ENCODE results near the gene LCE1D.

The LCE1D gene, protein sequence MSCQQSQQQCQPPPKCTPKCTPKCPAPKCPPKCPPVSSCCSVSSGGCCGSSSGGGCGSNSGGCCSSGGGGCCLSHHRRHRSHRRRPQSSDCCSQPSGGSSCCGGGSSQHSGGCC

DNA sequence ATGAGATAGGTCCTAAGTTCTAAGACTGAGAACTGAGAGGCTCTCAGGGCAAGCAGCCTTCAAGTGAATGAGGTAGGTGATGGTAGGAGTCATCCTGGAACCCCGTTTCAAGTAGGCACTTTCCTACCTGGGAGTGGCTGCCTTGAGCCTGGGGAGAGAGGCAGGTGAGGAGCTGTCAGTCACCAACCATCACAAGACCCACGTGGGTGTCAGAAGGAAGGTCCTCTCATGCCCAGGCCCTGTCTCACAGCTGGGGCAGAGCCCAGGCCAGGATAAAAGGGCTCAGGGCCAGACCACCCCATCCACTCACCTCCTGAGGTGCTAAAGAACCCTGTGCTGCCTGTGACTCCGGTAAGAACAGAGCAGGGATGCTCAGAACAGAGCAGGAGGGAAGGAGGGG lies at the start of gene LCE1D:
Gene LCE1D (plus strand): TSS at position 301 of the 400 bp plus-strand sequence. CDS start 1,074 bp downstream, outside the sequence.
- no peak for DNase-seq

DNA sequence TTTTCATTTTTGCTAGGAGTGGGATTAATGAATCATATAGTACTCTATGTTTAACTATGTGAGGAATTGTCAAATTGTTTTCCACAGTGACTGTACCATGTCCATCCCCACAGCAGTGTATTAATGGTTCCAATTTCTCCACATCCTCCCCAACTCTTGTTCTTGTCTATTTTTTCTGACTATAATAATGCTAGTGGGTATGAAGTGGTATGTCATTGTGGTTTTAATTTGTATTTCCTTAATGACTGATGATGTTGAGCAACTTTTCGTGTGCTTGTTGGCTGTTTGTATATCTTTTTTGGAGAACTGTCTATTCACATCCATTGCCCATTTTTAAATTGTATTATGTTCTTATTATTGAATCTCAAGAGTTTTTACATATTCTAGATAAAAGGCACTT lies 48.7 kb upstream of the LCE1D start:
- DNase-seq: no peak

DNA sequence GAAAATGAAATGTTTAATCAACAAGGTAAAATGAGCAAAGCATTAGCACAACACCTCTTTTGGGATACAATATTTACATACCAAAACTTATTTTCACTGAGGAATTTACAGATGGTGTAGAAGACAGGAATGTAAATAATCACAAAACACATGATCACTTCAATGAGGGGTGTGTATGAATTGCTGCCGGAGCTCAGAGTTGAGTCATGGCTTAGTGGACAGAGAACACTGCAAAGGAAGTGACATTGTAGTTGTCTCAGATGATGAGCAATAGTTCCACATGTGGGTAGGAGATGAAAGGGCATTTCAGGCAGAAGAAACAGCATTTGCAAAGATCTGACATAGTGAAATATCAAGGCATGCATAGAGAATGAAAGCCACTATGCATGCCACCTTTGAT lies 44.3 kb upstream of the LCE1D start:
- DNase-seq: no peak

DNA sequence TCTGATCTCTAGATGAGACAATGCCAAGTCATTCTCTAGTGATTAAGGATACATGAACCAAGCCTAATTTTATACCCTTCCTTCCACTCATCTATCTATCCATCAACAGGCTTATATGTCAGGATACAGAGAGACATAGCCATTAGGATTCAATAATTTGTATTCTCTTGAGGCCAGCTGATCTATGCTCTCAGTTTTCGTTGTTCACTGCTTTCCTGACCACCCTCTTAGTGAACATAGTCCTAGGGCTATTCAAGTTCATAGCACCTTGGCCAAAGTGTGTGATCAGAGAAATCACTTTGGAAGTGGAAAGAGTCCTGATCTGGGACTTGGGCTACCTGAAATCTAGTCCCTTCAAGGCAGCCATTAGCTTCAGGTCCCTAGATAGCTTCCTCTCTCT lies 42.9 kb upstream of the LCE1D start:
- no peak for DNase-seq

DNA sequence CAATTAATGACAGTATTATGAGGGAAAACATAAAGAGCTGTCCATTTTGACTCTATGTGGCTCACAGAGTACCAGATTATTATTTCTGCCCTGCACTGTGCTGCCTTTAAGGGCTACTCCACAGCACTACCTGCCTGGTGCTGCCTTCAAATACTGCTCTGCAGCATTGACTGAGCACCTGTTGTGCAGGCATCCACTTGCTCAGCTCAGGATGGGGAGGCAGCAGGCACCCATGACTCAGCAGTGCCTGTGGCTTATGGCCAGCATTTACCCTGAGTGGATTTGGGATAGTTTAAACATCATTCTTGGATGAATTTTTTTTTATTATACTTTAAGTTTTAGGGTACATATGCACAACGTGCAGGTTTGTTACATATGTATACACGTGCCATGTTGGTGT lies 39.6 kb upstream of the LCE1D start:
- DNase-seq: no peak

DNA sequence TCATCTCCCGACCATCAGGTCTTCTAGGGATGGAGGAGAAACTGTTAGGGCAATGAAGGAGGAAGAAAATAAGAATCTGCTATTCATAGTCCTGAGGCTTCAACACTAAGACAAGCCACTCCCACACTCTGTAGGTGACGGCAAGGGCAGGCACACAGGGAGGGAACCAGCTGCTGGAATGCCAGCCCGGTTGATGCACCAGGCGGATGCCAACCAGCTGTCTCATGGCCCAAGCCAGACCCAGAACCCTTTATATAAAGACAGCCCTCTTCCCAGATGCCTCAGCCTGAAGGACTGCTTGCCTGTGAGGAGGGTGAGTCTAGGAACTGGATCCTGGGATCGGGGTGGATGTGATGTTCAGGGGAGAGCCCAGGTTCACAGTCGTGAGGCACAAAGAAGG lies 38.8 kb upstream of the LCE1D start, which contains the start of gene KPRP:
Gene KPRP (plus strand): TSS at position 279 of the 400 bp plus-strand sequence. CDS start 1,564 bp downstream, outside the sequence.
- no peak for DNase-seq

DNA sequence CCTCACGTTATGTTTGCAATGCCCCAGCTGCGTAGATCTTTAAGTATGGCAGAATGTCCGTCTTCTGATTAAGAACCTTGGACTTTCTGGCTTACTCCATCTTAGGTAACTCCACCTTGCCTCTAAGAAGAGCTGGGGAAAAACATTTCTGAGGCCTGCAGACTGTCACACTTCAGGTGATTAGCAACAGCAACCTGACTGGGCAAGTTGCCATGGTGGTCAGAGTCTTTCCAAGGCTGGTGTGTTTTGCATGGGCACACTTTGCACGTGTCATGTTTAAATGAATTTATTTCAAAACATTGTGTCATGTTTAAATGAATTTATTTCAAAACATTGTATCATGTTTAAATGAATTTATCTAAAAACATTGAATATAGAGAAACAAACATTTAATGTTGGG lies 37.9 kb upstream of the LCE1D start:
- no peak for DNase-seq

DNA sequence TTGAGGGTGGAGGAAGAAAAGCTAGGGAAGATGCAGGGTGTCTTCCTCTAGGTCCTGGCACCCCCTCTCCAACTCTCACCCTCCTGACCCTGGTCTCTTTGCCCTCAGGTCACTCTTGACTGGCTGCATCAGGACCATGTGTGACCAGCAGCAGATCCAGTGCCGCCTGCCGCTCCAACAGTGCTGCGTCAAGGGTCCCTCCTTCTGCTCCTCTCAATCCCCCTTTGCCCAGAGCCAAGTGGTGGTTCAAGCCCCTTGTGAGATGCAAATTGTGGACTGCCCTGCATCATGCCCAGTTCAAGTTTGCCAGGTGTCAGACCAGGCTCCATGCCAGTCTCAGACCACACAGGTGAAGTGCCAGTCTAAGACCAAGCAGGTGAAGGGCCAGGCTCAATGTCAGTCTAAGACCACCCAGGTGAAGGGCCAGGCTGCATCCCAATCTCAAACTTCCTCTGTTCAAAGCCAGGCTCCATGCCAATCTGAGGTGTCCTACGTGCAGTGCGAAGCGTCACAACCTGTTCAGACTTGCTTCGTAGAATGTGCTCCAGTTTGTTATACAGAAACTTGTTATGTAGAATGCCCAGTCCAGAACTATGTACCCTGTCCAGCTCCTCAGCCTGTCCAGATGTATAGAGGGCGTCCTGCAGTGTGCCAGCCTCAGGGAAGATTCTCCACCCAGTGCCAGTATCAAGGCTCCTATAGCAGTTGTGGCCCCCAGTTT lies 36.9 kb upstream of the LCE1D start:
- DNase-seq: no peak

DNA sequence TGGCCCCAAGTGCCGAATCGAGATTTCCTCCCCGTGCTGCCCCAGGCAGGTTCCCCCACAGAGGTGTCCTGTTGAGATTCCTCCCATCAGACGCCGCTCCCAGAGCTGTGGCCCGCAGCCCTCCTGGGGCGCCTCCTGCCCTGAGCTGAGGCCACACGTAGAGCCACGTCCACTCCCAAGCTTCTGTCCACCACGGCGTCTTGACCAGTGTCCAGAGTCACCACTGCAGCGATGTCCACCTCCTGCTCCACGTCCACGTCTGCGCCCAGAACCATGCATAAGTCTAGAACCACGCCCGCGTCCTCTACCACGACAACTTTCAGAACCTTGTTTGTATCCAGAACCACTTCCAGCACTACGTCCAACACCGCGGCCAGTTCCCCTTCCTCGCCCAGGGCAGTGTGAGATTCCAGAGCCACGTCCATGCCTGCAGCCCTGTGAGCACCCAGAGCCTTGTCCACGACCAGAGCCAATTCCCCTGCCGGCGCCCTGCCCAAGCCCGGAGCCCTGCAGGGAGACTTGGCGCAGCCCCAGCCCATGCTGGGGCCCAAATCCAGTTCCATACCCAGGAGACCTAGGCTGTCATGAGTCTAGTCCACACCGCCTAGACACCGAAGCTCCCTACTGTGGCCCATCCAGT lies 35.9 kb upstream of the LCE1D start:
- no peak for DNase-seq

DNA sequence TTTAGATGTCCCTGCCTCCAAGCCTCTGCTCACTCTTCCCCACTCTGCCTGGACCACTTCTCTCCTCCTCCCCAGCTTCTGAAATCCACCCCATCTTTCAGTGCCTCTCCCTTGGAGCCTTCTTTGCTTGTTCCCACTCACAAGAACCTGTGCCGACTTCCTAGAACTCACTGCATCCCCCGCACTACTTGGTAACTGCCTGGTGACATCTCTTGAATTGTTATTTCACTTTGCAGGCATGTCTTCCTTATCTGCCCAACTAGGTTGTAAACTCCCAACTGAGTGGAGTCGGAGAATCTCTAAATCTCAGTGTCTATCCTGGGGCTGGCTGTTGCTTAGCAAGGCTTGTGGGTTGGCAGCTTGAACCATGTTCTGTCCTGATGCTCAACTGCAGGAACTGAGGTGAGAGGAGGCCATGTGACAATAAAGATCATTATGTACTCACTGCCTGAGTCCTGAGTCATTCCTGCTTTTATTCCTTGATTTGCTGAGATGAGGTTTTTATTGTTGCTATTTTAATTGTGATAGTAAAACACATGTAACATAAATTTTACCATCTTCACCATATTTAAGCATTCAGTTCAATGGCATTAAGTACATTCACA lies 34.8 kb upstream of the LCE1D start:
- DNase-seq: no peak

DNA sequence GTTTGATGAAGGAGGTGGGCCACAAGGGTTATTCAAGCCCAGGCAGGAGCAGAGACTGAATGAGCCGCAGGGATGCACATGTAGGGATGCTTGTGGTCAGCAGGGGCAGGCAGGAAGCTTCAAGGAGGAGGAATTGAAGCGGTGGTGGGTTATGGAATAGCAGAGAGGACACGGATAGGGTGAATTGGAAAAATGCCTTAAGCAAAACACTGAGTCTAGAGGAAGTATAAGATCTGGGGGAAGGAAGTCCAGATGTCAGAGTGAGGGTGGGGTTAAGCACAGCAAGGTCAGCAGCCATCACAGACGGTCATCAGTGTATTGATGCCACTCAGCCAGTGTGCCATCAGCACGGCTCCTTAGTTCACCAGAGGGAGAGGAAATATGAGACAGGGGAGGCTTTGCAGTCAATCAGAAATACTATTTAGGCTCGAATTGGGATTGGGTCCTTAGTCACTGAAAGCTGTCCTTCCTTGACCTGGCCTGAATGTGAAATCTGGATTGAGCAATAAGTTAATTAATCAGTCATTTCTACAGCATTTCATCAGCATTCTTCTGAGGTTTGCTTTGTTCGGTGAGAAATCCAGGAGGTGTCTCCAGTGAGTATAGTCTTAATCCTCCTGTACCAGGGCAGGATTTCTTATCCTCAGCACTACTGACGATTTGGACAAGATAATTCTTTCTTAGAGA lies 27.5 kb upstream of the LCE1D start:
- no peak for DNase-seq

DNA sequence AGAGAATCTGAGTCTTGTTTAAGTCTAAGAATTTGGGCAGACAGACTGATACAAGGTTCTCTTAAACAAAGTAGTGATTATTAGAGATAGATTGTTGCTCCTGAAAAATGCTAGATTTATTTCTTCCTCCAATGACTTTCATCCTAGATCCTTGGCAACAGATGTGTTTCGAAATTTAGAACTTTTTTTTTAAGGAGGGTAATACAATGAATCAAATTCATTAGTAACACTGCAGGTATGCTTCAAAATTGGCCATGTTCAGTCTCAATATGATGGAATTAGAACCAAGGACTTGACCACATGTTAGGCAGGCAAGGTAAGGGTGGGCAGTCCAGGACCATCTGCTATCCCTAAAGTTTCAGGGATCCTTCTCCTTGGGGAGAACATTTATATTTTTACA lies 26.1 kb upstream of the LCE1D start:
- no peak for DNase-seq

DNA sequence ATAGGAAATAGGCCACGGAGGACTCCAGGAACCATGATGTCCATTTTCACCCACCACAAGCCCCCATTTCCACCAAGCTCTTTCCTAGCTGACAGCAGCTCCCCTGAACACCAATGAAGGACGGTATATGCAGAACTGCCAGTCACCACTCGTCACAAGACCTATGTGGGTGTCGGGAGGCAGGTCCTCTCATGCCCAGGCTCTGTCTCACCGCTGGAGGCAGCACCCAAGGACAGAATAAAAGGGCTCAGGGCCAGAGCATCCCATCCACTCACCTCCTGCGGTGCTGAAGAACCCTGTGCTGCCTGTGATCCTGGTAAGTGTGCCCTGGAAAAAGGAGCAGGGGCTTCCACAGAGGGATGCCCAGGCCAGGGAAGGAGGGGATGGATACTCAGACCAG lies 21.6 kb upstream of the LCE1D start, which contains the start of gene LCE1F:
Gene LCE1F (plus strand): TSS at position 266 of the 400 bp plus-strand sequence. CDS start 1,232 bp downstream, outside the sequence.
- DNase-seq: no peak

DNA sequence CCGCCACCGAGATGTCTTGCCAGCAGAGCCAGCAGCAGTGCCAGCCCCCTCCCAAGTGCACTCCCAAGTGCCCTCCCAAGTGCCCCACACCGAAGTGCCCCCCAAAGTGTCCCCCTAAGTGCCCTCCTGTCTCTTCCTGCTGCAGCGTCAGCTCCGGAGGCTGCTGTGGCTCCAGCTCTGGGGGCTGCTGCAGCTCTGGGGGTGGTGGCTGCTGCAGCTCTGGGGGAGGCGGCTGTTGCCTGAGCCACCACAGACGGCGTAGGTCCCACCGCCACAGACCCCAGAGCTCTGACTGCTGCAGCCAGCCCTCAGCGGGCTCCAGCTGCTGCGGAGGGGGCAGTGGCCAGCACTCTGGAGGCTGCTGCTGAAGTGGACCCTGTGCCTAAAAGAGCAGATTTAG lies 20.2 kb upstream of the LCE1D start:
- no peak for DNase-seq

DNA sequence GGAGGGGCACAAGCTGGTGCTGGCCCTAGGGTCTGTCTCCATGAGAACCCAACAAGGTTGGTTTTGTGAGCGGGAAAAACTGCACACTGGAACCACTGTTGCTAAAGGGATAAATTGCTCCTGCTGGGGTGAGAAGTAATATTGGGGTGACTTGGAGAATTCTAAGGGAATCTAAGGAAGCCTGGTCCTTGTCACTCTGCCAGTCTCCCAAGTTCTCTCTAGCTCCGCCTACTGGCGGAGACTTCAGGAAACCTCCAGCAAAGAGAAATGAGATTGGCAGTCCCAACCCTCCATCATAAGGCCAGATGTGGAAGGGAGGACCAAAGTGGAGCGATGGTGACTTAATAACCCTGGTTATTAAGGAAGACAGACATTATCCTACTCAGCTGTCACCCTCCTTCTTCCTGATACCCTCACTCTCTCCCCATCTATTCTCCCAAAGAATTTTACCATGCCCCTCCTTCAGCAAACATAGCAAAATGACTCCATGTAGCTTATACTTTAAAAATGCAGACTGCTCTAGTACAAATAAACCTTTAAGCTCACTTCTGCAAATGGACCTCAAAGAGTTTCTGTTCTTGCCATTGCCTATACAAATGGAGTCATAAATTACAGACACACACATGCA lies 18.9 kb upstream of the LCE1D start:
- DNase-seq: no peak

DNA sequence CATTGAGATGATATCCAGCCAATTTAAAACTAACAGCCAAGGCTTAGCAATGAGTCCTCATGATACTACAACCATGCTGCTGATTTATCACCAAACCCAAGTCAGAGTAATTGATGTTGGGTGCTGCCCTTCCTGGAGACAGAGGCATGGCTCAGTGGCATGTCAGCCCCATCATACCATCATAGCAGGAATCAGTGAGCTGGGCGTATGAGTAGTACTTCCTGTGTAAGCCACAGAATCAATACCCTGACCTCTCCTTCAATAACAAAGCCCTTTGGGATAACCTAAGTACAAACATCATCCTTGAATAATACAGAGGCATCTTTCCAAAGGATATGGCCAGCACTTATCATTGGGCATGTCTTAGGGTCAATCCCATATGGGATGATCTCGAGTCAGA lies 13.4 kb upstream of the LCE1D start:
- DNase-seq: no peak

DNA sequence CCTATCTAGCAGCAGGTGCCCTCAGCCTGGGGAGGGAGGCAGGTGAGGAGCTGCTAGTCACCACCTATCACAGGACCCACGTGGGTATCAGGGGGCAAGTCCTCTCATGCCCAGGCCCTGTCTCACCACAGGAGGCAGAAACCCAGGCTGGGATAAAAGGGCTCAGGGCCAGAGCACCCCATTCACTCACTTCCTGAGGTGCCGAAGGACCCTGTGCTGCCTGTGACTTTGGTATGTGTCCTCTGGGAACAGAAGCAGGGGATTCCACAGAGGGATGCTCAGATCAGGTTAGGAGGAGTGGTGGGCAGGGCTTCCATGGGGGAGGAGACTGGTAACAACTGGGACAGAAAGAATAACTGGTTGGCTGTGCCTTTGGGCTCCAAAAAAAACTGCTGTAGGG lies 10.4 kb upstream of the LCE1D start, which contains the start of gene LCE1E:
Gene LCE1E (plus strand): TSS at position 181 of the 400 bp plus-strand sequence. CDS start 1,043 bp downstream, outside the sequence.
- DNase-seq: no peak

DNA sequence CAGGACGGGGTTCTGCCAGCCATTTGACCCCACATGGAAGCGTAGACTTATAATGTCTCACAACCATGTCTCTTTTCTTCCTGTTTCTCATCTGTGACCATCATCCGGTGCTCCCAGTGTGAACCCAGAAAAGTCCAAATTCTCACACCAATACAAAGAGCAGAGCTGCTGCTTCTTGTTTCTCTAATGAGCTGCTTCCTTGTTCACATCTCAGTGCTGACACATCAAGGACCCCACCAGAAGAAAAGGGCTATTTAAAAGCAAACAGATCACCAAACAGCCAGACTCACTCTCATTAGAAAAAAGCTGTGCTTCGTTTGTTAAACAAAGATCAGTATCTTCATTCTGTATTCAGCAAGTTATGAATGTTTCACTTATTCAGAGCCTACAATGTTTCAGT lies 835 bp upstream of the LCE1D start:
- no peak for DNase-seq

DNA sequence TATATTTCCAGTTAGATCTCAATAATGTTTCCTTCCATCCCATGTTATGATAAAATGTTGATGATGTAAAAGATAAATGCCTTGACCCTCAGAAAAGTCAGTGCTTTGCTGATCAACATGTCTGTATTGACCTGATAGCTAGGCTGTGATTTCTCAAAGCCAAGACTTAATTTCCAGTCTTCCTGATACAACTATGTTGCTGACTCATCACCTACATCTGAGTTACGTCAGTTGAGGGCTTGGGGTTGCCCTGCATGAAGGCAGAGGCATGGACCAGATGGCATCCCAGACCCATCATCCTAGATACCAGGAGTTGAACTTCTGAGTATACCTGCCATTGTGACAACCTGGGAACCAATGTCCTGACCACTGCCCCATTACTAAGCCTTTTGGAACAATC lies 4.8 kb downstream of the LCE1D start:
- no peak for DNase-seq

DNA sequence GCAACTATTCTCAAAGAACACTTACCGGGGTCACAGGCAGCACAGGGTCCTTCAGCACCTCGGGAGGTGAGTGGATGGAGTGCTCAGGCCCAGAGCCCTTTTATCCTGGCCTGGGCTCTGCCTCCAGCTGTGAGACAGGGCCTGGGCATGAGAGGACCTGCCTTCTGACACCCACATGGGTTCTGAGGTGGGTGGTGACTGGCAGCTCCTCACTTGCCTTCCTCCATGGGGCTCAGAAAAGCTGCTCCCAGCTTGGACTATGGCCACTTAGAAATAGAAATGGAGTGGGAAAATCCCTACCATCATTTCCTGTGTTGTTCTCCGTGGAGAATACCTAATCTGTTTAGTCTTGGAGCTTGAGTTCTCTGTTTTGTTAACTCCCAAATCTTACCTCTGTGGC lies 10.1 kb downstream of the LCE1D start, which contains the start of gene LCE1C:
Gene LCE1C (minus strand): TSS at position 76 of the 400 bp plus-strand sequence. CDS start 1,173 bp downstream, outside the sequence.
- no peak for DNase-seq

DNA sequence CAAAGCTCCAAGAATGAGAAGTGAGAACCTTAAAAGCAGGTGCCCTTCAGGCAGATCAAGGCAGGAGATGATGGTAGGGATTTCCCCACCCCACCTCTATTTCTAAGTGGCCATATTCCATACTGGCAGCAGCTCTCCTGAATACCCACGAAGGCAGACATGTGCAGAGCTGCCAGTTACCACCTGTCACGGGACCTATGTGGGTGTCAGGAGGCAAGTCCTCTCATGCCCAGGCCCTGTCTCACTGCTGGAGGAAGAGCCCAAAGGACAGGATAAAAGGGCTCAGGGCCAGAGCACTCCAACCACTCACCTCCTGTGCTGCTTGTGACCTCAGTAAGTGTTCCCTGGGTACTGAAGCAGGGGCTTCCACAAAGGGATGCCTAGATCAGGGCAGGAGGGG lies 14.5 kb downstream of the LCE1D start:
- no peak for DNase-seq

DNA sequence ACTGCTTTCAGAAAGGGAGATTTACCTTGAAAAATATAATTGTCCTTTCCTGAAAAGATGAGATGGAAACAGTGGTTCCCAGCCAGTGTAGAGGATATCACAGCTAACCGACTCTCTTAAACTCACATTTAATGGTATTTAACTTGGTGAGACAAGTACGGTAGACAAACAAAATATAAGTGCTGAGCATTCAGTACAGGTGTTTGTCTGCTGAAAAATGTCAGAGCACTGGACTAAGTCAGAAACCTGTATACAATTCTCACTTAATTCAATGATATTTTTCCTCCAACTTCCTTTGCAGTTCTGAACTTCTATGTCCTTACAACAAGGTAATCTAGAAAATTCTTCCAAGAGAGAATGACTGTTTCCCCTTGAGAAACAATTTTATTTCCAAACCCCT lies 15.2 kb downstream of the LCE1D start, which contains the start of gene LCE1B:
Gene LCE1B (plus strand): TSS at position 301 of the 400 bp plus-strand sequence. CDS start 476 bp downstream, outside the sequence.
- no peak for DNase-seq

All from NCI-H446 treated with DMSO at 0.1 percent for 48 hours (cell line).